ENCODE measurements around the gene TRIM31.

Gene TRIM31, protein sequence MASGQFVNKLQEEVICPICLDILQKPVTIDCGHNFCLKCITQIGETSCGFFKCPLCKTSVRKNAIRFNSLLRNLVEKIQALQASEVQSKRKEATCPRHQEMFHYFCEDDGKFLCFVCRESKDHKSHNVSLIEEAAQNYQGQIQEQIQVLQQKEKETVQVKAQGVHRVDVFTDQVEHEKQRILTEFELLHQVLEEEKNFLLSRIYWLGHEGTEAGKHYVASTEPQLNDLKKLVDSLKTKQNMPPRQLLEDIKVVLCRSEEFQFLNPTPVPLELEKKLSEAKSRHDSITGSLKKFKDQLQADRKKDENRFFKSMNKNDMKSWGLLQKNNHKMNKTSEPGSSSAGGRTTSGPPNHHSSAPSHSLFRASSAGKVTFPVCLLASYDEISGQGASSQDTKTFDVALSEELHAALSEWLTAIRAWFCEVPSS

DNA sequence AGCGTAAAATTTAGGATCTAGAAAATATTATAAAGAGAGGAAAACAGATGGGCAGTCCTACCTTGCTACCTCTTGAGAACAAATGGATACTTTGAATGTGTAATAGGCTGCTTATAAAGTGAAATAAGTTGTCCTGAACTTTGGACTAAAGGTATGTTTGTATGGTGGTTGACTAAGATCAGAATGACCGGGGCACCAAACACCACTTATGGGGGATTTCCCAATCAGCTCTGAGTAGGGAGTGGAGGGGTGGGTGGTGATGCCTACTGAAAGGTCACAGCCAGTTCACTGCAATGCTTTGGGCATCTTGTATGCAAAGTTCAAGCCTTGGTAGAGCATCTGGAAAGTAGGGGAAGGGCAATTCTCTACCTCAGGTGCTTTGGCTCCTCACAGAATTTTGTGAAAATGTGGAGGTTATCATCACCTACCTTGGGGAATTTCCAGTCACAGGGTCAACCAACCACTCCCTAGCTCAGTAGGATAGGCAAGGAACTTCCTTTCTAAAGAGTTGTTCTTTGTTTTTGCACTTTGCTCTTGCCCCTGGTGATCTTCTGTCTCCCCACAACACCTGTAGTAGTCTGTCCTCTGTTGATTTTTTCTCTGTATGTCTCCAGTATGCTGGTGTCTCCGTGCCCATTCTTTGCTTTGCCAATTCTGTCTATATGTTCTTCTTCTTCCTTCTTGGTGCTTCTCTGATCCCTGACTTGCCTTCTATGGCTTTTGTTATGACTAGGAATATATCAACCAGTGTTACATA, at the start of gene TRIM31:
TRIM31 (minus strand) TSS at position 88 of the 757 bp plus-strand sequence. CDS start 285 bp downstream, outside the sequence.
- no peak within 1 kb of the TSS for H2AFZ ChIP-seq
- no peaks in the 10 kb centered on the region for H3K9me3 ChIP-seq (ENCODE audit: control insufficient read depth, low read length)
- H3K9ac ChIP-seq: no peak within 1 kb of the TSS
- no peaks in the 10 kb centered on the region for H3K4me1 ChIP-seq
- TF ChIP-seq, protein P1, sequence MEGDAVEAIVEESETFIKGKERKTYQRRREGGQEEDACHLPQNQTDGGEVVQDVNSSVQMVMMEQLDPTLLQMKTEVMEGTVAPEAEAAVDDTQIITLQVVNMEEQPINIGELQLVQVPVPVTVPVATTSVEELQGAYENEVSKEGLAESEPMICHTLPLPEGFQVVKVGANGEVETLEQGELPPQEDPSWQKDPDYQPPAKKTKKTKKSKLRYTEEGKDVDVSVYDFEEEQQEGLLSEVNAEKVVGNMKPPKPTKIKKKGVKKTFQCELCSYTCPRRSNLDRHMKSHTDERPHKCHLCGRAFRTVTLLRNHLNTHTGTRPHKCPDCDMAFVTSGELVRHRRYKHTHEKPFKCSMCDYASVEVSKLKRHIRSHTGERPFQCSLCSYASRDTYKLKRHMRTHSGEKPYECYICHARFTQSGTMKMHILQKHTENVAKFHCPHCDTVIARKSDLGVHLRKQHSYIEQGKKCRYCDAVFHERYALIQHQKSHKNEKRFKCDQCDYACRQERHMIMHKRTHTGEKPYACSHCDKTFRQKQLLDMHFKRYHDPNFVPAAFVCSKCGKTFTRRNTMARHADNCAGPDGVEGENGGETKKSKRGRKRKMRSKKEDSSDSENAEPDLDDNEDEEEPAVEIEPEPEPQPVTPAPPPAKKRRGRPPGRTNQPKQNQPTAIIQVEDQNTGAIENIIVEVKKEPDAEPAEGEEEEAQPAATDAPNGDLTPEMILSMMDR (IDR thresholded peaks at IDR 0.05): no peak
- no peaks in the 10 kb centered on the region for H3K79me2 ChIP-seq
- H3K36me3 ChIP-seq (ENCODE audit: control insufficient read depth, insufficient read depth, low read length): no peaks in the 10 kb centered on the region
- no peak within 1 kb of the TSS for H3K27ac ChIP-seq
- no peaks in the 10 kb centered on the region for H3K27me3 ChIP-seq (ENCODE audit: control insufficient read depth, insufficient read depth, low read length)
- no peak within 1 kb of the TSS for H3K4me3 ChIP-seq (ENCODE audit: low read depth, low read length)
- no peak within 1 kb of the TSS for H3K4me2 ChIP-seq (ENCODE audit: low read length)

- H3K36me3 ChIP-seq (ENCODE audit: control insufficient read depth, insufficient read depth, low read length): no peaks in the 10 kb centered on the region
- no peaks in the 10 kb centered on the region for H3K27me3 ChIP-seq (ENCODE audit: control insufficient read depth, insufficient read depth, low read length)
- no peaks in the 10 kb centered on the region for H3K79me2 ChIP-seq
- H3K4me1 ChIP-seq: no peaks in the 10 kb centered on the region
- H3K9me3 ChIP-seq (ENCODE audit: control insufficient read depth, low read length): no peaks in the 10 kb centered on the region
- no peak overlapping the region for H3K27ac ChIP-seq
- TF ChIP-seq, protein P1 (IDR thresholded peaks at IDR 0.05): no peak
- H2AFZ ChIP-seq: no peak overlapping the region
- no peak overlapping the region for H3K9ac ChIP-seq
- H3K4me2 ChIP-seq (ENCODE audit: low read length): no peak overlapping the region
- H3K4me3 ChIP-seq (ENCODE audit: low read depth, low read length): no peak overlapping the region
Observed at GRCh38 chr6:30162265-30163089, 49.6 kb upstream of the TRIM31 start.

DNA sequence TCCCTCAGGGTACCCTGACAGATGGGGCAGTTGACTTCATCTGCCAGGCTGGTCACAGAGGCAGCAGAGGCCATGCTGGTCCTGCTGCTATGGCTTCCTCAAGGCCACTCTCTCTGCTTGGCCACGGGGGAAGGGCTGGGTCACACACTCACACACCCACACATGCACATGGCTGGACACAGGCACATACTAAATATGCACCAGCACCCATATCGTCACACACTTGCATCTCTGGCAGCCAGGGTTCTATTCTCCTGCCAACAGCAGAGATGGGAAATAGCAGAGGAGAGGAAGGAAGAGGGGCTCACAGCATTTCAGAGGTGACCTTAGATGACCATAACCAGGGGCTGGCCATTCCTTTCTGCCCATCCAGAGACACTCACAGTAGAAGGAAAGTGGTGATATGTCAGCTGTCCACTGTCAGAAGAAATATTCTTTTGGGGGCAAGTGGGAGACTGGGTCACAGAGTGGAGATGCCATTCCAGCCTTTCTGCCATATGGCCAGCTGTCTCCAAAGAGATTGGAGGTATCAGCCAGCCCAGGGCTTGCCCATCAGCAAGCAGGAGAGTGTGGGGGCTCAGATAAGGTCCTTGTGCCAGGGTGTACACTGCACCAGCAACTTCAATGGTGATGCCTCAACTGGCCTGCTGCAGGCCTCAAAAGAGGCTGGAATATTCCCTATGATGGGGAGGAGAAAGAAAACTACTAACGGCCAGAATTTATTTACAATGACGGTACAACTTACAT, 48.1 kb upstream of the TRIM31 start, which contains the start of gene TRIM10:
TRIM10 (minus strand) TSS at position 427 of the 747 bp plus-strand sequence; CDS start at position 74, 353 bp downstream.
- H3K4me3 ChIP-seq (ENCODE audit: low read depth, low read length): no peak within 1 kb of the TSS
- H3K4me1 ChIP-seq: no peaks in the 10 kb centered on the region
- H3K9me3 ChIP-seq (ENCODE audit: control insufficient read depth, low read length): no peaks in the 10 kb centered on the region
- H2AFZ ChIP-seq: no peak within 1 kb of the TSS
- no peak within 1 kb of the TSS for H3K27ac ChIP-seq
- H3K9ac ChIP-seq: no peak within 1 kb of the TSS
- TF ChIP-seq, protein P1 (IDR thresholded peaks at IDR 0.05): no peak
- H3K4me2 ChIP-seq (ENCODE audit: low read length): no peak within 1 kb of the TSS
- H3K79me2 ChIP-seq: no peaks in the 10 kb centered on the region
- no peaks in the 10 kb centered on the region for H3K27me3 ChIP-seq (ENCODE audit: control insufficient read depth, insufficient read depth, low read length)
- no peaks in the 10 kb centered on the region for H3K36me3 ChIP-seq (ENCODE audit: control insufficient read depth, insufficient read depth, low read length)

- no peaks in the 10 kb centered on the region for H3K27me3 ChIP-seq (ENCODE audit: control insufficient read depth, insufficient read depth, low read length)
- TF ChIP-seq, protein P1 (IDR thresholded peaks at IDR 0.05): no peak
- no peak overlapping the region for H3K9ac ChIP-seq
- no peaks in the 10 kb centered on the region for H3K36me3 ChIP-seq (ENCODE audit: control insufficient read depth, insufficient read depth, low read length)
- no peak overlapping the region for H3K4me3 ChIP-seq (ENCODE audit: low read depth, low read length)
- H3K4me2 ChIP-seq (ENCODE audit: low read length): no peak overlapping the region
- H3K4me1 ChIP-seq: no peaks in the 10 kb centered on the region
- H2AFZ ChIP-seq: no peak overlapping the region
- H3K27ac ChIP-seq: no peak overlapping the region
- H3K79me2 ChIP-seq: no peaks in the 10 kb centered on the region
- H3K9me3 ChIP-seq (ENCODE audit: control insufficient read depth, low read length): no peaks in the 10 kb centered on the region
Observed at GRCh38 chr6:30160008-30160784, 47.3 kb upstream of the TRIM31 start.
